Measurements from ENCODE around the gene SOX14.

GRCh38 chr3:137807998-137808397 is 43.9 kb downstream of the SOX14 start:
- TF ChIP-seq TOX (CRISPR knock-in tag; IDR thresholded peaks at IDR 0.05; ENCODE audit: borderline replicate concordance) (no peak), ZNF8 (CRISPR knock-in tag; IDR thresholded peaks at IDR 0.05) (no peak), PPARA (CRISPR knock-in tag; IDR thresholded peaks at IDR 0.05; ENCODE audit: borderline replicate concordance) (no peak), ZFP3 (CRISPR knock-in tag; IDR thresholded peaks at IDR 0.05) (no peak), GLIS3 (CRISPR knock-in tag; IDR thresholded peaks at IDR 0.05) (no peak), ZFP30 (CRISPR knock-in tag; IDR thresholded peaks at IDR 0.05) (no peak)

Data from SK-N-SH treated with all-trans-retinoic acid at 6 μM for 48 hours (cell line).